PC-9 (cell line): ENCODE measurements around the gene RNF114.

Experiments
- EZH2 ChIP-seq: fragments of 200-600 bp; sonication (generic); IDR thresholded peaks from 2 replicates; pipeline ENCODE4 v1.8.0; 2017; ENCODE audit warnings: antibody characterized with exemption, low read depth
- TF ChIP-seq, protein P1 (sequence below): fragments of 200-600 bp; sonication (generic); conservative IDR thresholded peaks from 2 replicates; pipeline ENCODE4 v1.6.1; 2017; ENCODE audit warnings: mixed run types, antibody characterized with exemption, mild to moderate bottlenecking, moderate library complexity

- TF ChIP-seq, protein P1, sequence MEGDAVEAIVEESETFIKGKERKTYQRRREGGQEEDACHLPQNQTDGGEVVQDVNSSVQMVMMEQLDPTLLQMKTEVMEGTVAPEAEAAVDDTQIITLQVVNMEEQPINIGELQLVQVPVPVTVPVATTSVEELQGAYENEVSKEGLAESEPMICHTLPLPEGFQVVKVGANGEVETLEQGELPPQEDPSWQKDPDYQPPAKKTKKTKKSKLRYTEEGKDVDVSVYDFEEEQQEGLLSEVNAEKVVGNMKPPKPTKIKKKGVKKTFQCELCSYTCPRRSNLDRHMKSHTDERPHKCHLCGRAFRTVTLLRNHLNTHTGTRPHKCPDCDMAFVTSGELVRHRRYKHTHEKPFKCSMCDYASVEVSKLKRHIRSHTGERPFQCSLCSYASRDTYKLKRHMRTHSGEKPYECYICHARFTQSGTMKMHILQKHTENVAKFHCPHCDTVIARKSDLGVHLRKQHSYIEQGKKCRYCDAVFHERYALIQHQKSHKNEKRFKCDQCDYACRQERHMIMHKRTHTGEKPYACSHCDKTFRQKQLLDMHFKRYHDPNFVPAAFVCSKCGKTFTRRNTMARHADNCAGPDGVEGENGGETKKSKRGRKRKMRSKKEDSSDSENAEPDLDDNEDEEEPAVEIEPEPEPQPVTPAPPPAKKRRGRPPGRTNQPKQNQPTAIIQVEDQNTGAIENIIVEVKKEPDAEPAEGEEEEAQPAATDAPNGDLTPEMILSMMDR, result no peak
- no peak for TF ChIP-seq EZH2
Measured at GRCh38 chr20:49993301-49993751, 57.1 kb downstream of the RNF114 start.
